Measurements from ENCODE around the gene ARHGAP31. TPM values are rescaled to one million over a fixed set of nuclear protein-coding genes. Genes with fewer than 3 reads are reported as not detected.

Gene ARHGAP31
- total and polyA plus RNA-seq, 10 of the 15 experiments (the other 5 are each of a cell fraction or from before 2014, with no cell fraction given), result 0.97 to 29.8 (median 10.3) TPM

- TF ChIP-seq CTCF (IDR thresholded peaks at IDR 0.05 in 2 of 3, conservative IDR thresholded peaks at IDR 0.05 in 1 of 3; ENCODE audit: control insufficient read depth in 2 of 3, extremely low read depth in 1 of 3, insufficient read depth in 1 of 3, low read depth in 3 of 3, low read length in 3 of 3) (no peak), NFIC (IDR thresholded peaks at IDR 0.05; ENCODE audit: low read depth, low read length) (0 out of 2 replicates have a peak, but pooled peaks have one; percentile 56), TAF1 (IDR thresholded peaks at IDR 0.05; ENCODE audit: borderline replicate concordance, low read depth, low read length) (peak; percentile 97), ATF7 (IDR thresholded peaks at IDR 0.05; ENCODE audit: low read depth) (peak; percentile 99), PML (IDR thresholded peaks at IDR 0.05; ENCODE audit: low read length) (peak; percentile 99), BMI1 (IDR thresholded peaks at IDR 0.05; ENCODE audit: borderline replicate concordance) (no peak), MTA2 (IDR thresholded peaks at IDR 0.05; ENCODE audit: low read depth) (peak; percentile 68; the same call in 1 of the 2 replicates), ETV6 (conservative IDR thresholded peaks at IDR 0.05 in 1 of 2, IDR thresholded peaks at IDR 0.05 in 1 of 2; ENCODE audit: borderline replicate concordance in 1 of 2, low read depth in 1 of 2) (no peak; a peak in 1 of 4 replicates), NKRF (conservative IDR thresholded peaks at IDR 0.05) (peak; percentile 72), RUNX3 (IDR thresholded peaks at IDR 0.05; ENCODE audit: low read length) (peak; percentile 87), USF1 (IDR thresholded peaks at IDR 0.05; ENCODE audit: borderline replicate concordance, extremely low read length, insufficient read depth, low read depth, low read length) (no peak), RAD51 (IDR thresholded peaks at IDR 0.05) (peak; percentile 73), E2F8 (IDR thresholded peaks at IDR 0.05; ENCODE audit: low read depth, partially characterized antibody) (peak; percentile 71), TARDBP (IDR thresholded peaks at IDR 0.05; ENCODE audit: borderline replicate concordance) (peak; percentile 60; the same call in 1 of the 2 replicates), GATAD2B (conservative IDR thresholded peaks at IDR 0.05; ENCODE audit: low read depth) (0 out of 2 replicates have a peak, but pooled peaks have one; percentile 14), IRF5 (IDR thresholded peaks at IDR 0.05; ENCODE audit: borderline replicate concordance) (no peak), RAD21 (IDR thresholded peaks at IDR 0.05; ENCODE audit: insufficient read depth, low read depth, low read length) (no peak), ZNF384 (IDR thresholded peaks at IDR 0.05; ENCODE audit: borderline replicate concordance, low read depth, low read length) (no peak)
These were observed 169.3 kb downstream of the ARHGAP31 start, which contains the start of gene TMEM39A (continued) for GRCh38 chr3:119463171-119464169.
